GM21515 (cell line): ENCODE data around the gene SHFL.
A peak's percentile ranks its signal among the peaks of the same experiment; 100 is the strongest.

Experiments
- ATAC-seq: cut with Tn5 transposase; IDR thresholded peaks from one replicate; pipeline ENCODE4 v1.9.1; 2021; ENCODE audit not compliant: unreplicated experiment

Gene SHFL

GRCh38 chr19:10087296-10088061, 1.4 kb downstream of the SHFL start:
- ATAC-seq: no peak

DNA sequence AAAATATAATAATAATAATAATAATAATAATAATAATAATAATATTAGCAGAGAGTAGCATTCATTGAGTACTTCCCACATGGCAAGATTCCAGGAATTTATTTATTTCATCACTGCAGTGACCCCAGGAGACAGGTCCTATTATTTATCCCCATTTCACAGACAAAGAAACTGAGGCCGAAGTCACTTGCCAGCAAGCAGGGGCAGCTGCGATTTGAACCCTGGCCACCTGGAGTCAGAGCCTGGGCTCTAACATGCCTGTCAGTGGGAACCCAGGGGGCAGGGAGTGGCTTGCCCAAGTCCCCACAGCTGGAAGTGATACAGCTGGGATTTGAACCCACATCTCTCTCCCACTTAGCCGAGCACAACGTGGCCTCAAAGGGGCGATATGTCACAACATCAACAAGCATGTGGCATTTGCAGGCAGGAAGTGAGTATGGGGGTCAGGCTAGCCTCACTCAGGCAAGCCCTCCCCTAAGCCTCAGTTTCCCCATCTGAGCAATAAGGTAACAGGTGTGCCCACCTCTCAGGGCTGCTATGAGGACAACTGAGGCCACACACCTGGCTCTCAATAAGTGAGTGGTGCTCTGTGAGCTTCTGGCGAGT, 2.9 kb downstream of the SHFL start:
- ATAC-seq: no peak

DNA sequence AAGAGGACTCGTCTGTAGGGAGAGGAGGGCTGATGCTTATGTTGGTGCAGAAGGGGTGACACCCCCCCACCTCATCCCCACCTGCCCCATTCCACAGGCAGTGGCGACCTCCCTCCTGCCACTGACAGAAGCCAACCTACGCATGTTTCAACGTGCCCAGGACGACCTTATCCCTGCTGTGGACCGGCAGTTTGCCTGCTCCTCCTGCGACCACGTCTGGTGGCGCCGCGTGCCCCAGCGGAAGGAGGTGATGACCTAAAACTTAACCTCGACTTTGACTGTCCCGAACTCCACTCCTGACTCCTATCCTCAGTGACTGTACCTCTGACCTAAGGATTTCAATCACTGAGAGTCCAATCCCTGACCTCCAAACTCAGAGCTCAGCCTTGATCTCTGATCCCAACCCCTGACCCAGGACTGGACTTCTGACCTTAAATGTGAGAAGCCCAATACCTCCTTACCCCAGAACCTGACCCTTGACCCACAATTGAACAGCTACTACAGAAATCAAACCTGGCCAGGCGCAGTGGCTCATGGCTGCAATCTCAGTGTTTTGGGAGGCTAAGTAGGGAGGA, 3.8 kb downstream of the SHFL start:
- no peak for ATAC-seq

DNA sequence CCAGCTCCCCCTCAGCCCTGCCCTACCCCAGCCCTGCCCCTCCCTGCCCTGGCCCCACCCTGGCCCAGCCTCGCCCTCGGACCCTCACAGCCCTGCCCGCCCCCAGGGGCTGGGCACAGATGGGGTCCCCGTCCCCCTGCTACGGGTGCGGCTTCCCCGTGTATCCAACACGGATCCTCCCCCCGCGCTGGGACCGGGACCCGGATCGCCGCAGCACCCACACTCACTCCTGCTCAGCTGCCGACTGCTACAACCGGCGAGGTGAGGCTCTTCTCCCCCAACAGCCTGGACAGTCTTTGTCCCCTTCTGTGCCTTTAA, 5.2 kb downstream of the SHFL start:
- ATAC-seq: no peak

DNA sequence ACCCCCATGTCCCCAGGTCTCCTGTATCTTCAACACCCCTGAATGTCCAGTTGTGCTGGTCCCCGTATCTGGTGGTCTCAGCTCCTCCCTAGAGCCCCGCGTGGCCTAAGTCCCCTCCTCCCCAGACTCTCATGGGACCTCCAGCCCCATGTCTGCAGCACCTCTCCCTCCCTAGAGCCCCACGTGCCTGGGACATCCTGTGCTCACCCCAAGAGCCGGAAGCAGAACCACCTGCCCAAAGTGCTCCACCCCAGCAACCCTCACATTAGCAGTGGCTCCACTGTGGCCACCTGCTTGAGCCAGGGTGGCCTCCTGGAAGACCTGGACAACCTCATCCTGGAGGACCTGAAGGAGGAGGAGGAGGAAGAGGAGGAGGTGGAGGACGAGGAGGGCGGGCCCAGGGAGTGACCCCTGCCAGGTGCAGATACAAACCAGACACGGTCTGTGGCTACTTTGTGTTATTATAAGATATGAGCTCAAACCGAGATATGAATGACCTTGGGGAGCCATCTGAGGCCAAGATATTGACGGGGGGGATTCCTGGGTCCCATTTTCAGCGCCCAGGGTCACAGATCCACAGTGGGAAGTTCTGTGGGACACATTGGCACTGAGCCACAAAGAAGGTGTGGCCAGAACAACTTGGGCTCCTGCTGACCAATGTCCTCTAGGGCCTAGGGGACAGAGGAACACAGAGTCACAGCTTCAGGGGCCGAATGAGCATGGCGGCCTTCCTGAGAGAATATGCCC, 6.0 kb downstream of the SHFL start:
- no peak for ATAC-seq

- no peak for ATAC-seq
Measured at GRCh38 chr19:10092648-10093294, 6.7 kb downstream of the SHFL start.

- no peak for ATAC-seq
Measured at GRCh38 chr19:10093295-10094186, 7.4 kb downstream of the SHFL start.

DNA sequence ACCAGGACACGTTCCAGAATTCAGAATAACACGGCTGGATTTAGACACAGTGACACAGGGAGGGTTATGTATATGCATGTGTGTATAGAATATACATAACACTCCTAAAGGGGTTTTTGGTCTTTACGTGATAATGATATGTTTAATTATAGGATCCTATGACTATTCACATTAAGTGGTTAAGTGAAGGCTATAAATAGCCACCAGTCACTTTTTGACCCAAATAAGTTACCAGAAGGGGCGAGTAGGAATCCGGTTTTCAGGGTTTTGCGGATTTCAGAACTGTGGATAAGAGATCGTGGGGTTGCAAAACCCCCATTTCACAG, 9.5 kb downstream of the SHFL start:
- no peak for ATAC-seq

GRCh38 chr19:10095948-10096614, 10.0 kb downstream of the SHFL start:
- ATAC-seq: peak; percentile 67

DNA sequence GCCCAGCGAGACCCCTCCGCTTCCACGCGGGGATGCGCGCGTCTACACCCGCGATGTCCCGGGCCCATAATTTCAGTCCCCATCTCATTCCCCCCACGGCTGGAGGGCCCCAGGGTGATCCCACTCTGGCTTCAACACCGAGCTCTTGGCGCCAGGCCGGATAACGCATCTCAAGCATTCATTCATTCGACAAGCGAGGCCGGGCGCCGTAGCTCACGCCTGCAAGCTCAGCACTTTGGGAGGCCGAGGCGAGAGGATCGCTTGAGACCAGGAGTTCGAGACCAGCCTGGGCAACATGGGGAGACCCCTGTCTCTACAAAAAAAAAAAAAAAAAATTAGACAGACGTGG, 10.5 kb downstream of the SHFL start:
- ATAC-seq: no peak

DNA sequence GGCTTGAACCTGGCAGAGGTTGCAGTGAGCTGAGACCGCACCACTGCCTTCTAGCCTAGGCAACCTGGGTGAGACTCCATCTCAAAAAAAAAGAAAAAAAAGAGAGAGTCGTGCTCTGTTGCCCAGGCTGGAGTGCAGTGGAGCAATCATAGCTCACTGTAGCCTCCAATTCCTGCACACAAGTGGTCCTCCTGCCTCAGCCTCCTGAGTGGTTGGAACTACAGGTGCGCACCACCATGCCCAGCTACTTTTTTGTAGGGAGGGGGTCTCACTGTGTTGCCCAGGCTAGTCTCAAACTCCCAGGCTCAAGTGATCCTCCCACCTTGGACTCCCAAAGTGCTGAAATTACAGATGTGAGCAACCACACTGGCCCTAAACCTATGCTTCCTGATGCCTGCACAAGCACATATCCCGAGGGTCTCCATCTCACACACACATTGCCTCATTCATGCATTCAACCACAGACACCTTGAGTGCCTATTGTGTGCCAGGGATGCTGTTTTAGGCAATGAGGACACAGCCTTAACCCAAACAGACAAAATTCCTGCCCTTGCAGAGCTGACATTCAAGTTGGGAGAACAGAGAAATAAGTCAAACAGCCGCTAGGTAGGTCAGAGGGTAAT, 14.2 kb downstream of the SHFL start:
- ATAC-seq: no peak

DNA sequence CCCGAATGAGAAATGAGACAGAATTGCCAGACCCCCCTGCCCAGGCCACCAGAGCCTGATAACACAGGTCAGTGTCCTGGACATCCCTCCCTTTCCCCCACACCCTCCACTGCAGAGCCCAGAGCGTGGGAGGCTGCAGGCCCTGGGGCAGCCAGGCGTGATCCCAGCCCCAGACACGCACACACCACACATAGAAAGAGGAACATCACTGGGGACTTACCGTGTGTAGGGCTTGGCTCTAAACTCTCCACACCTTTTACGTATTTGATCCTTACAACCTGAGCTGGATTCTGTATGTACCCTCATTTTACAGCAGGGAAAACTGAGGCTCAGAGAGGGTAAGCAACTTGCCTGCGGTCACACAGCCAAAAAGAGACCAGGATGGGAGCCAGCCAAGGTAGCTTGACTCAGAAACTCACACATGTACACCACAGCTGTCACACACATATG, 16.7 kb downstream of the SHFL start:
- ATAC-seq: peak; percentile 27

DNA sequence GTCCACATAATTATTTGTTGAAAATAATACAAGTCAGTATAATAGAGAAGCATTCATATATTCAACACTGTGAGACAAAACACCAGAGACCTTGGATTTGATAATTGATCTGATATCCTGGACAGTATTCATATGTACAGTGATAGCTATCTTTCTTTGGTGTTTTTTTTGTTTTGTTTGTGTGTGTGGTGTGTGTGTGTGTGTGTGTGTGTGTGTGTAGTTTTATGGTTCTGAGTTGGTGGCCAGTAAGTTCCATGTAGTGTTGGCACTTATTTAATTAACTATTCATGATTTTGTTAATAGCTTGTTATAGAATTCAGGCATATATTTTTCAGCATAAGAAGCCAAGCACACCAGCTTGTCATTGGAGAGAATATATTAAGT, 18.0 kb downstream of the SHFL start:
- ATAC-seq: no peak

GRCh38 chr19:10104665-10105508, 18.8 kb downstream of the SHFL start:
- peak; percentile 40 for ATAC-seq

GRCh38 chr19:10105509-10106099, 19.5 kb downstream of the SHFL start:
- peak; percentile 7 for ATAC-seq

DNA sequence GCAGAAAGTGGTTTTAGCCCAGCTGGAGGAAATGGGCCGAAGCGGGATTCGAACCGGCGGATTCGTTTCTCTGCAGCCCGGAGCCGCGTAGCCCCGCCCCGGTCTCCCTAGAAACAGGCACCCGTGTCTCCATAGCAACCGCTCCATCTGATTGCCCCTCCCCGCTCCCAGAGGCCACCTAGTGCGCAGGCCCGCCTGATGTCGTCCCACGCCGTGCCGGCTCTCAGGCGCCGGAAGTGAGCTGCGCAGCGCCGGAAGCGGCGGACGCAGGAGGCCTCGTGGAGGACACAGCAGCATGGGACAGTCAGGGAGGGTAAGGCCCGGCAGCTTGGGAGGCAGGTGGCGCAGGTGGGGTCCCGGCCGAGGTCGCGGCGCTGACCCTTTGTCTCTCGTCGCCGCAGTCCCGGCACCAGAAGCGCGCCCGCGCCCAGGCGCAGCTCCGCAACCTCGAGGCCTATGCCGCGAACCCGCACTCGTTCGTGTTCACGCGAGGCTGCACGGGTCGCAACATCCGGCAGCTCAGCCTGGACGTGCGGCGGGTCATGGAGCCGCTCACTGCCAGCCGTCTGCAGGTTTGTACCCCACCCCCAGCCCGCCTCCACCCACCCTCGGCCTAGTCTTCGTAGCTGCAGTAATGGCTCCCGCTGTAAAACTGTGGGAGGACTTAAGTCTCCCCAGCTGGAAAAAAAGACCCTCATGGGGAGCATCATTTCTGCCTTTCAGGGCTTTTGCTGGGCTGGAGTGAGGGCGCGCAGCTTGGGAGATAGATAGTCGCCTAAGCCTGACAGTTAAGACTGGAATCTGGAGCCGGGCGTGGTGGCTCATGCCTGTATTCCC, 20.2 kb downstream of the SHFL start, which contains the start of gene PPAN:
Gene PPAN (plus strand): TSS at position 263 of the 837 bp plus-strand sequence. CDS start 33 bp downstream, at position 296.
- ATAC-seq: peak; percentile 45

DNA sequence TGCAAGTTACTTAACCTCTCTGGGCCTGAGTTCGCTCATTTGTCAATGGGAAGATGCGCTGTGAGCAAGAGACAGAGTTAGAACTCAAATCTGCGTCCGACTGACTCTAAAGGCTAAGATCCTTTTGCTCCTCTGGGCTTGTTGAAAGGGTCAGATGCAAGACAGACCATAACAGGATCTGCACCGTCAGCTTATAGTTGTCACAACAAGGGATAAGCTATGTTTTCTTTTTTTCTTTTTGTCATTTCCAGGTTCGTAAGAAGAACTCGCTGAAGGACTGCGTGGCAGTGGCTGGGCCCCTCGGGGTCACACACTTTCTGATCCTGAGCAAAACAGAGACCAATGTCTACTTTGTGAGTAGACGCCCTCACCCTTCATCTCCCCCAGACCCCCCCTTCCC, 21.1 kb downstream of the SHFL start:
- ATAC-seq: no peak
